HG02840 (cell line): ENCODE data around the gene ESM1.

Experiments
- ATAC-seq: cut with Tn5 transposase; IDR thresholded peaks from one replicate; pipeline ENCODE4 v1.9.1; 2021; ENCODE audit warnings: mild to moderate bottlenecking, moderate library complexity, moderate number of reproducible peaks; ENCODE audit not compliant: unreplicated experiment, low FRiP score

The ESM1 gene

DNA sequence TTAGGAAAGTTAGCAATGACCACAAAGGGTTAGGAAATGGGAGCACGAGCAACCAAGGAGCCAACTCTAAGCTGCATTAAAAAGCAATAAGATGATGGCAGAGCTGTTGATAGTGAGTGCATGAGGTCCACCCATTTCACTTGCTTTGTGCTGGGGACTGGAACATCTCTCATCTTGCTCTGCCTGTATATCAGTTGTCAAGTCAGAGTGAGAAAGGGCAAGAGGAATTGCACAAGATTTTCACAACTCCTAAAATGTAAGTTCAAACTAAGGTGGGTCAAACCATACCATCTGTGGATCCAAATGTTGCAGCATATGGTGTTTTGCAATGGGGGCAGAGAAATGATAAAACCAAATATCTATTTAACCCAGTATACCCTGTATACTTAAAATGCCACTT lies 2.8 kb upstream of the ESM1 start:
- ATAC-seq: no peak

GRCh38 chr5:54986269-54986654 lies 869 bp upstream of the ESM1 start:
- no peak for ATAC-seq

DNA sequence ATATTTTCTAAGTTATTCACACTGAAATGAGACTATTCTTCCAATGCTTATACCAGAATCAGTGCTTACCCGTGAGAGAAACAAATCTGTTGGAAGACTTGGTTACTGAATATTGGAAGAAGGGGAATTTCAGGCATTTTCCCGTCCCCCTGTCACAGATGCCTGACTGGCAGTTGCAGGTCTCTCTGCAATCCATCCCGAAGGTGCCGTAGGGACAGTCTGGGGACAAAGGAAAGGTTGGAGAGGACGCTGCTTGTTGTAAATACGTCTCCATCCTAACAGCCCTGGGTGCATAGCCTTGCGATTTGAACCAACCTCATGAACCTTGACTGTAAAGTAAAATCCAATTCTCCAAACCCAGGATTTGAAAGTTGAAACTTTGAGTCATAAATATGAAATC lies 3.5 kb downstream of the ESM1 start:
- no peak for ATAC-seq

DNA sequence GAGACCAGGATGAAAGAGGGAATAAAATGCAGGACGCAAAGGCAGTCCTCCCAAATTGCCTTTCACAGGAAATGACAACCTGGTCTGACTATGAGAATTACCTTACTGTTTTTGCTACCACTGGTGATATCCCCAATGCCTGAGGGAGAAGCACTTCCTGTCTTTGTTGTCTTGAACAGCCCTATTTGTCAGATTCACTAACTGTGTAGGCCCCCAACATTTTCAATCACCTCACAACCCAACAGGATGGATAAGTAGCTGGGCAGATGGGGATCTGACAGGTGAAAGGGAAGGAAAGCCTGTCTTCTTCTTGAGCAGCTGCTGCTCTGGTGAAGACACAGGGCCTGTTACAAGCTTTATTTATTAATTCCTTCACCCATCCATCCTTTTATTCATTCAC lies 9.7 kb downstream of the ESM1 start:
- no peak for ATAC-seq

GRCh38 chr5:54969856-54970828 lies 15.3 kb downstream of the ESM1 start:
- no peak for ATAC-seq

DNA sequence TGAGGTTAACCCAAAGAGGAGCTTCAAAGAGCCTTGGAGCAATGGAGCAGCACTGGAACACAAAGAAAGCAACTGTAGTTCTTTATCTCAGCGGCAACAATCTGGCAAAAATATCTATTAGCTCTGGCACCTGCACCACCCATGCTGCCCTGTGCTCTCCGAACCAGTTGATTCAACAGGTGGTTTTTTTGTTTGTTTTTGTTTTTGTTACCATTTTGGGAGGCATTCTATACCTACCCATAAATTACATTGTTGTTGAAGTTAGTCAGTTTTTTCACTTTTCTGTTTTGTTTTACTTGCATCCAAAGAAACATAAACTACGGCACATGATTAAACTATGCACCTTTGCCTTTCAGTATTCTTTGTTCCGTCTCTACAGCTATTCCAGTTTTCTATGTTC lies 16.2 kb downstream of the ESM1 start:
- no peak for ATAC-seq

DNA sequence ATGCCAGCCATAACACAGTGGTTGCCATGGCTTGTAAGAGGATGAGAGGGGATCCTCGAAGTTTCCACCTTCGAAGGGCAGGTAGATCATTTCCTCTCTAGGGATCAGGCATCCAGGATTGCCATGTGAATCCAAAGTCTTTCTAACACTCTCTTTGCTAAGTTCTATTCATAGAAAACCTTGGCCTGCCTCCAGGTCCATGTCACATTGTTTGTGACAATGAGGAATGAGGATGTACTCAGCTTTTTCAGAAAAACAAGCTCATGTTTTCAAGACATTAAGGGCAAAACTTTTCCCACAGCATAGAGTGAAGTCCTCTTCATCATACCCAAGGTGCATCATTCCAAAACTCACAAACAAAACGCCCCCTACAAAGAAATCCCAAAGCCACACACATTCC lies 19.6 kb downstream of the ESM1 start:
- no peak for ATAC-seq

- no peak for ATAC-seq
These were observed 21.0 kb downstream of the ESM1 start for GRCh38 chr5:54964405-54964804.

DNA sequence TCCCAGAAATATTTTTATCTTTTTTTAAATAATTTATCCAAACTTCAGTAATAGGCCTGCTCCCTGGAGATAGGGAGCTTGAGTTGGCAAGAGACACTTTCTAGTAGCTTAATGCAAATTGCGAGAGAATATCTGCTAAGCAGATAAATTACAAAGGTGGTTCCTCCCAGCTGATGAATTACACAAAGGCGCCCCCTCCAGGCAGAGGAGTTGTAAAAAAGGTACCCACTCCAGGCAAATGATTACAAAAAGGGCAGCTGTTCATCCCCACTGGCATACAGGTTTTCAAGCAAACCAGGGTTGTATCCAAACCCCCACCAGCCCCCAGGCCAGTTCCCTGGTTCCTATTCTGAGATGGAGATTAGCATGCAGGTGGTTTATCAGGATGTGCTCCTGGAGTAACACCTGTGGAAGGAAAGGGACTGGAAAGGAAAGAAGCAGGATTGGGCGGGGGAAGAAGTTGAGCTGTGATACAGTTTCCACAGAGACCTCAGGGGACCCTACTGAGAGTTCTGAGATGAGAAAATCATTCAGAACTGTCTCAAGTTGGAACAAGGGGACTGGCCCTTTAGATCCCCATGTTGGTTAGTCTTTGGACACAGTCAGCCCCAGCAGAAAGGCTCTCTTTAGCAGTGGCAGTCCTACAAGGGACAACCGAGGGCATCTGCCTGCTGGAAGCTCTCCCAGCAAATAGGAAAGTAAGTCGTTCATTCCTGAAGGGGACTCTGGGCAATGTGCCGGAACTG lies 25.5 kb downstream of the ESM1 start:
- ATAC-seq: no peak

DNA sequence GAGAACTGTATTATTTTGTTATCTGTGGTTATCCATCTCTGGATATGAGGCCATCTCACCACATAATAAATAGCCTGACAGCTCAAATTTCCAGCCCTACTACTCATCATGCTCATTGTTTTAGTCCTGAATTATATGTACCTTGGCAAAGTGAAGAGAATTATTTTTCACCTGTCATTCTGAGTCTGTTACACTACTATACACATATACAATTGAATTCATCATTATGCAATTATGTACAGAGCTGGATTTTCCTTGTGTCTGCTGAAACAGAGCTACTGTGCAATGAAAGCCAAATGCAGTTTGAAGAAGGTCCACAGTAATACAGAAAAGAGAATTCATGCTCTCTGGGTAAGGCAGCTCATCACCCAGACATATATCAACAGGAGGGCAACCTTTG lies 28.5 kb downstream of the ESM1 start:
- ATAC-seq: no peak

- no peak for ATAC-seq
These were observed 38.2 kb downstream of the ESM1 start for GRCh38 chr5:54947187-54947586.

- no peak for ATAC-seq
These were observed 39.0 kb downstream of the ESM1 start for GRCh38 chr5:54946306-54946819.

DNA sequence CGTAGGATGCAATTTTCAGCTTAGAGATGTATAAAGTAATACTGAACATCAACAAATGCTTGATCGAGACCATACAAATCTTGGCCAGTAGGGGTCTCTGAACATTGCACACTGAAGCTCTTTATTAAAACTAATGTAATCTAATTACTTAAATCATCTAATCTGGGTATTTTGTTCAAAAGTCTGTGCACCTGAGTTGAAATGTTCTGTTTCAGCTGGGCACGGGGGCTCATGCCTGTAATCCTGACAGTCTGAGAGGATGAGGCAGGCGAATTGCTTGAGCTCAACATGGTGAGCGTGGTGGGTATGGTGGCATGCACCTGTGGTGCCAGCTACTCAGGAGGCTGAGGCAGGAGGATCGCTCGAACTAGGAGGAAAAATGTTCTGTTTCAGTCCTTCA lies 41.0 kb downstream of the ESM1 start:
- no peak for ATAC-seq

- ATAC-seq: no peak
These were observed 43.2 kb downstream of the ESM1 start for GRCh38 chr5:54942064-54942778.

DNA sequence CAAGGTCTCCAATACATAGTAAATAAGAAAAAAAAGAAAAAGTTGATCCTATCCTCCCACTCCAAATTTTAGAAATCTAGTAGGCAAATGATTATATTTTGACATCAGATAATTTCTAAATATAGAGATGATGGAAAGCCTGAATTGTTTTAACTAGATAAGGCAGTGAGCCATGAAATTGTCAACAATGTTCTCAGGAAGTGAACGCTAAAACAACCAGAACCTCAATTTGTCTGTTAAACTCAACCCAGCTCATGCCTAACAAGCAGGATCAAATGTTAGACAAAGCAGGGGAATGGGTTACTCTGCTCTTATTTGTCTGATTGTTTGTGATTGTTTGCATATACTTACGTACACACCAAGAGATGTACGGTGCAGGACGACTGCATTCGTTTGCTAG lies 49.2 kb downstream of the ESM1 start:
- ATAC-seq: no peak

- ATAC-seq: no peak
These were observed 52.6 kb downstream of the ESM1 start for GRCh38 chr5:54932789-54933188.

DNA sequence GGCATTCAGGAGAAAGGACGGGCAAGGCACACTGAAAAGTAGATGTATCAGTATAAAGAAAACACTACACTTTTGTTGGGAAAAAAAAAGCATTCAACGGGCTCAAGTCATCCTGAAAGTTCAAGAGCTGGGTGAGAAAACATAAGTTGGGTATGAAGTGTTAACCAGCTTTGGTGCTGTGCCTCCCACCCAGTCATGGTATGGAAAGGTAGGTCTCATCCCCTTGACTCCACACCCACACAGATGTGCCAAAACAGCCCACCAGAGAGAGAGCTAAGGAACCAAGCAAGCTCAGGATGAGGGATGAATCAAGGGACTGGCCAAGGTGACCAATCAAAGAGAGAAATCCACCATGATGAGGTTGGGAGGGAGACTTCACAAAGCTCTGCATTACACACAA lies 54.7 kb downstream of the ESM1 start:
- no peak for ATAC-seq
